CD4-positive, alpha-beta memory T cell (primary cell): ENCODE results near the gene SLC8A1. TPM values are rescaled to one million over a fixed set of nuclear protein-coding genes. Genes with fewer than 3 reads are reported as not detected.
"Not testable (repeated sequence)": the region's sequence is repeated elsewhere in the genome, so short reads cannot be mapped to it uniquely, and the experiment has no call there.

ENCODE experiments used
- CTCF ChIA-PET: fragments of 350-600 bp; sonication (Branson Sonifier 250); formaldehyde crosslinking; loops from one replicate; lab custom pipeline; 2021; ENCODE audit warnings: inconsistent platforms; ENCODE audit not compliant: partially characterized antibody; lab: Charles Lee
- POLR2A ChIA-PET: fragments of 350-600 bp; sonication (Branson Sonifier 250); formaldehyde crosslinking; loops from one replicate; lab custom pipeline; 2021; ENCODE audit not compliant: partially characterized antibody; lab: Charles Lee
- DNase-seq, 5 donors: peaks; one replicate each; pipeline versions ENCODE4 v3.0.0 to v3.0.0-alpha.2; 2020 to 2022; ENCODE audit warnings: mixed read lengths in 1 of 5
- H3K27ac ChIP-seq: one replicate; pipeline ENCODE4 v1.7.0; 2013; ENCODE audit warnings: low read depth, low read length
- H3K27me3 ChIP-seq: 2 replicates; pipeline ENCODE4 v1.7.0; 2013; ENCODE audit warnings: mild to moderate bottlenecking, low read length, moderate library complexity; ENCODE audit not compliant: insufficient read depth
- H3K36me3 ChIP-seq: 2 replicates; pipeline ENCODE4 v1.7.0; 2013; ENCODE audit warnings: mild to moderate bottlenecking, low read length, moderate library complexity; ENCODE audit not compliant: insufficient read depth
- H3K4me1 ChIP-seq: 2 replicates; pipeline ENCODE4 v1.7.0; 2013; ENCODE audit warnings: mild to moderate bottlenecking, low read length, moderate library complexity; ENCODE audit not compliant: insufficient read depth
- H3K4me3 ChIP-seq, 2 donors: one replicate each; pipeline ENCODE4 v1.7.0; 2013; ENCODE audit warnings: low read length in 2 of 2, mild to moderate bottlenecking in 1 of 2
- H3K9me3 ChIP-seq, 2 donors: one replicate each; pipeline ENCODE4 v1.7.0; 2013; ENCODE audit warnings: low read length in 2 of 2, control low read depth in 1 of 2; ENCODE audit not compliant: control insufficient read depth in 1 of 2
- H3K27ac Mint-ChIP-seq, 7 donors: one replicate each; pipeline ENCODE4 v1.8.0; 2020 to 2021; ENCODE audit warnings: mixed read lengths in 7 of 7, mild to moderate bottlenecking in 6 of 7, inconsistent platforms in 3 of 7, moderate library complexity in 3 of 7
- H3K27me3 Mint-ChIP-seq, 2 donors: one replicate each; pipeline ENCODE4 v1.8.0; 2020 to 2021; ENCODE audit warnings: mixed read lengths in 2 of 2
- H3K36me3 Mint-ChIP-seq, 2 donors: one replicate each; pipeline ENCODE4 v1.8.0; 2020 to 2021; ENCODE audit warnings: mixed read lengths in 2 of 2, inconsistent platforms in 1 of 2, mild to moderate bottlenecking in 1 of 2
- H3K4me1 Mint-ChIP-seq, 4 donors: one replicate each; pipeline ENCODE4 v1.8.0; 2020 to 2021; ENCODE audit warnings: mixed read lengths in 4 of 4, mild to moderate bottlenecking in 1 of 4
- H3K4me3 Mint-ChIP-seq, 8 donors: one replicate each; pipeline ENCODE4 v1.8.0; 2020 to 2021; ENCODE audit warnings: mixed read lengths in 8 of 8, mild to moderate bottlenecking in 7 of 8, moderate library complexity in 6 of 8, inconsistent platforms in 3 of 8
- H3K9me3 Mint-ChIP-seq, 8 donors: one replicate each; pipeline ENCODE4 v1.8.0; 2020 to 2021; ENCODE audit warnings: mixed read lengths in 8 of 8, mild to moderate bottlenecking in 5 of 8, inconsistent platforms in 3 of 8, moderate library complexity in 1 of 8
- intact Hi-C: fragments of 100-400 bp; cut with micrococcal nuclease; formaldehyde crosslinking; loops from one replicate; pipeline ENCODE4 v1.15.1; 2023
- polyA plus RNA-seq, 2 donors: library from polyadenylated mRNA; unstranded; fragments of 300-500 nt; fragmentation: Illumina TruSeq; gene quantifications; one replicate each; pipeline ENCODE4 v1.2.3, GENCODE V29; 2021
- total RNA-seq, 2 experiments: library from RNA; stranded (reverse); gene quantifications; one replicate each; pipeline ENCODE4 v1.2.3, GENCODE V29; 2021

Gene SLC8A1
- total and polyA plus RNA-seq, 4 experiments from 2014 or later: 0.36 to 0.79 TPM; not detected in 2

DNA sequence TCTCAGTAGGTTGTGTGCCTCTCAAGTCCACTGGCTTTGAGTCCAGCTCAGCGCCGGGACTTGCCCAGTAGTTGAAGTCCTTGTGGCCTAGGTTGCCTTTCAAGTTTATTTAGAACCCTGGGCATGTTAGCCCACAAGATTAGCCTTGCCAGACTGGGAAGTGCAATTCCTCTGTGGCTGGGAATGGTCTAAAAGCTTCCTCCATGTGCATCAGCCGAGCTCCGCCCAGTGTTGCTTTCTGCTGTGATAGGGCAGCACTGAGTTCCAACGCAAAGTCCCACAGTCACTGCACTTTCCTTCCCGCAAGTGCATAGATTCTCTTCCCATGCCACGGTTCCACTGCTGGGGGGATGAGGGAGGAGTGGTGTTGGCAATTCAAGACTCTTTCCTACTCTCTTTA is 364.0 kb downstream of the SLC8A1 start:
- Mint-ChIP-seq H3K36me3 (no peaks in the 10 kb centered on the region), H3K27ac (no peak overlapping the region), H3K9me3 (peaks cover 0 to 5% (median 0%) of the 10 kb centered on the region in 8 donors), H3K27me3 (peaks cover 0 to 3% of the 10 kb centered on the region in 2 donors), H3K4me3 (no peak overlapping the region), H3K4me1 (no peaks in the 10 kb centered on the region)
- H3K27ac ChIP-seq: no peak overlapping the region
- H3K4me3 ChIP-seq: no peak overlapping the region
- POLR2A ChIA-PET: no interaction called here
- intact Hi-C loops: no loop called here
- CTCF ChIA-PET: no interaction called here
- H3K27me3 ChIP-seq: no peaks in the 10 kb centered on the region
- no peaks in the 10 kb centered on the region for H3K36me3 ChIP-seq
- H3K9me3 ChIP-seq: no peaks in the 10 kb centered on the region
- H3K4me1 ChIP-seq: no peaks in the 10 kb centered on the region
- no peak for DNase-seq

- Mint-ChIP-seq H3K4me1 (no peaks in the 10 kb centered on the region), H3K9me3 (peaks cover 0 to 4% (median 0%) of the 10 kb centered on the region in 8 donors), H3K27ac (no peak overlapping the region), H3K36me3 (no peaks in the 10 kb centered on the region), H3K27me3 (peaks cover 0 to 3% of the 10 kb centered on the region in 2 donors), H3K4me3 (no peak overlapping the region)
- no peaks in the 10 kb centered on the region for H3K9me3 ChIP-seq
- ChIA-PET POLR2A (no interaction called here), CTCF (no interaction called here)
- H3K27me3 ChIP-seq: no peaks in the 10 kb centered on the region
- no peaks in the 10 kb centered on the region for H3K36me3 ChIP-seq
- DNase-seq: no peak
- H3K4me1 ChIP-seq: no peaks in the 10 kb centered on the region
- H3K4me3 ChIP-seq: no peak overlapping the region
- H3K27ac ChIP-seq: no peak overlapping the region
- intact Hi-C loops: no loop called here
Observed at GRCh38 chr2:40087434-40087833, 364.5 kb downstream of the SLC8A1 start.

DNA sequence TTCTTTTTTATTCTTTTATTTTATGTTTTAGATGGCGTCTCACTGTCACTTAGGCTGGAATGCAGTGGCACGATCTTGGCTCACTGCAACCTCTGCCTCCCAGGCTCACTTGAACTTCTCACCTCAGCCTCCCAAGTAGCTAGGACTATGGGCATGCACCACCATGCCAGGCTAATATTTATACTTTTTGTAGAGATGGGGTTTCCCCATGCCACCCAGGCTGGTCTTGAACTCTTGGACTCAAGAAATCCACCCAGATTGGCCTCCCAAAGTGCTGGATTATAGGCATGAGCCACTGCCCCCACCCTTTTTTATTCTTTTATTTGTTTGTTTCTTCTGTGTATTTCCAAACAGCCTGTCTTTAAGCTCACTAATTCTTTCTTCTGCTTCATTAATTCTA is 366.1 kb downstream of the SLC8A1 start:
- Mint-ChIP-seq H3K4me1 (no peaks in the 10 kb centered on the region), H3K27ac (no peak overlapping the region), H3K27me3 (no peaks in the 10 kb centered on the region), H3K4me3 (no peak overlapping the region), H3K36me3 (no peaks in the 10 kb centered on the region), H3K9me3 (peaks cover 0 to 5% (median 0%) of the 10 kb centered on the region in 8 donors)
- Histone ChIP-seq H3K9me3 (no peaks in the 10 kb centered on the region), H3K27me3 (no peaks in the 10 kb centered on the region), H3K27ac (no peak overlapping the region), H3K36me3 (no peaks in the 10 kb centered on the region), H3K4me3 (no peak overlapping the region), H3K4me1 (no peaks in the 10 kb centered on the region)
- POLR2A ChIA-PET: no interaction called here
- no peak for DNase-seq
- intact Hi-C loops: no loop called here
- CTCF ChIA-PET: no interaction called here

- H3K36me3 ChIP-seq, H3K27me3 ChIP-seq, H3K27me3 Mint-ChIP-seq, H3K4me3 Mint-ChIP-seq, intact Hi-C loops, H3K4me1 ChIP-seq, H3K4me3 ChIP-seq, H3K4me1 Mint-ChIP-seq, H3K27ac ChIP-seq, H3K9me3 ChIP-seq, H3K27ac Mint-ChIP-seq, DNase-seq, CTCF ChIA-PET, POLR2A ChIA-PET, H3K36me3 Mint-ChIP-seq: not testable (repeated sequence)
- H3K9me3 Mint-ChIP-seq: peaks cover 0 to 11% (median 6%) of the 10 kb centered on the region in 8 donors
Observed at GRCh38 chr2:40073336-40073735, 378.6 kb downstream of the SLC8A1 start.

DNA sequence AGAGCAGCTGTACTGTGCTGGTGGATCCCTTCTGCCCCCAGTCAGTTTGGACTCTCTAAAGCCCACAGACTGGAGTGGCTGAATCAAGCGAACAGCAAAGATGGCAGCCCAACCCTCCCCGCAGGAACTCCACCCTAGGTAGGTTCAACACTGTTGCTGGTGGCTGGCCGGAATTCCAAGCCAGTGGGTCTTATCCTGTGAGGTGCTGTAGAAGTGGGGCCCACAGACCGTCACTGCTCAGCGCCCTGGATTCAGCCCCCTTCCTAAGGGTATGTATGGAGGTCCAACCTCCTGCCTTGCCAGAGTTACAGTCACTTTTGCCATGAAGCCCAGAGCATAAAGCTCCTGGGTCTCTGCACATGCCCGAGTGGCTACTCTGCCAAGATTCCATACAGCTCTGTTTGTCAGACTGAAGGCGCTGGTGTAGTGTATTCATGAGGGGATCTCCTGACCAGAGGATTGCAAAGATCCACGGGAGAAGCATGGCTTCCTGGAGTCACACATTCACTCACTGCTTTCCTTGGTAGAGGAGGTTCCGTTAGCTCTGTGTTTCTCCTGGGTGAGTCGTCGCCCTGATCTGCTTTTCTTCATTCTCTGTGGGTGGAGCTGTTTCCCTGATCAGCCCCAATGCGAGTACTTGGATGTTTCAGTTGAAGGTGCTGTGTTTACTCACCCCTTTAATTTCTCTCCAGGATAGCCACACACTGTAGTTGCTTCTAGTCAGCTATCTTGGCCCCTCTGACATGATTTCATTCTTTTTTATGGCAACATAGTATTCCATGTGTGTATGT is 379.3 kb downstream of the SLC8A1 start:
- Histone ChIP-seq H3K27me3 (no peaks in the 10 kb centered on the region), H3K4me1 (no peaks in the 10 kb centered on the region), H3K27ac (no peak overlapping the region), H3K9me3 (no peaks in the 10 kb centered on the region), H3K4me3 (no peak overlapping the region), H3K36me3 (no peaks in the 10 kb centered on the region)
- no peak for DNase-seq
- intact Hi-C loops: no loop called here
- H3K36me3 Mint-ChIP-seq: no peaks in the 10 kb centered on the region
- ChIA-PET POLR2A (no interaction called here), CTCF (no interaction called here)
- peaks cover 0 to 14% (median 6%) of the 10 kb centered on the region in 8 donors for H3K9me3 Mint-ChIP-seq
- no peaks in the 10 kb centered on the region for H3K4me1 Mint-ChIP-seq
- H3K4me3 Mint-ChIP-seq: no peak overlapping the region
- no peak overlapping the region for H3K27ac Mint-ChIP-seq
- H3K27me3 Mint-ChIP-seq: no peaks in the 10 kb centered on the region

GRCh38 chr2:40062381-40062780 is 389.5 kb downstream of the SLC8A1 start:
- Histone ChIP-seq H3K36me3 (no peaks in the 10 kb centered on the region), H3K27ac (no peak overlapping the region), H3K4me3 (no peak overlapping the region), H3K27me3 (no peaks in the 10 kb centered on the region), H3K9me3 (no peaks in the 10 kb centered on the region), H3K4me1 (no peaks in the 10 kb centered on the region)
- no peaks in the 10 kb centered on the region for H3K4me1 Mint-ChIP-seq
- no peaks in the 10 kb centered on the region for H3K36me3 Mint-ChIP-seq
- H3K27ac Mint-ChIP-seq: no peak overlapping the region
- CTCF ChIA-PET: no interaction called here
- no peaks in the 10 kb centered on the region for H3K27me3 Mint-ChIP-seq
- H3K9me3 Mint-ChIP-seq: peaks cover 0 to 10% (median 2%) of the 10 kb centered on the region in 8 donors
- no peak for DNase-seq
- no peak overlapping the region for H3K4me3 Mint-ChIP-seq
- POLR2A ChIA-PET: no interaction called here
- intact Hi-C loops: no loop called here

DNA sequence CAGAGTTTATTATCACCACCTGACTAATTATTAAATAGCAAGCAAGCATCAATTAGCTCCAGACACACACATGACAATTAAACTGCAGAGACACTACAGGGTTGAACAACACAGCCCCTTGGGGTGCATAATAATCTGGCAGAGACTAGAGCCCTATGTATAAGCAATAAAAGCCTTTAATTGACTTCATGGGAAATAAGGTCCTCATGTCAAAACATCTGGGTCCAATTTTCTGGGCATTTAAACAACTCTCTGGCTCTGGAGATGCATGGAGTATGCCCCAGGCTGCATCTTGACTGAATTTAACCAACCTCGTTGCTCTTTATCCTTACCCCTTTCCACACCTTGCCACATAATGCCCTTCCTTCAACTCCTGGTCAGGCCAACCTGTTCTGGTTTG is 402.1 kb downstream of the SLC8A1 start:
- H3K9me3 ChIP-seq: no peaks in the 10 kb centered on the region
- Mint-ChIP-seq H3K4me3 (no peak overlapping the region), H3K9me3 (no peaks in the 10 kb centered on the region), H3K27ac (no peak overlapping the region), H3K4me1 (no peaks in the 10 kb centered on the region), H3K36me3 (no peaks in the 10 kb centered on the region), H3K27me3 (peaks cover 0 to 2% of the 10 kb centered on the region in 2 donors)
- no peak overlapping the region for H3K4me3 ChIP-seq
- ChIA-PET CTCF (no interaction called here), POLR2A (no interaction called here)
- DNase-seq: no peak
- H3K27ac ChIP-seq: no peak overlapping the region
- H3K4me1 ChIP-seq: no peaks in the 10 kb centered on the region
- H3K36me3 ChIP-seq: no peaks in the 10 kb centered on the region
- intact Hi-C loops: no loop called here
- no peaks in the 10 kb centered on the region for H3K27me3 ChIP-seq
